ENCODE results near the gene ASB13.

Gene ASB13

GRCh38 chr10:5648494-5649457 is 17.6 kb downstream of the ASB13 start:
- H3K27me3 ChIP-seq (ENCODE audit: low read depth): no peaks in the 10 kb centered on the region
- in situ Hi-C loops (cut with MboI; ENCODE audit: low sequenced_read_pairs): no loop called here
- H3K4me1 ChIP-seq: no peaks in the 10 kb centered on the region
- H3K36me3 ChIP-seq (replicated peaks): peaks cover 5% of the 10 kb centered on the region; the same call in 1 of the 2 replicates
- H3K4me3 ChIP-seq: no peak overlapping the region
- no peak for DNase-seq (ENCODE audit: low spot score in 2 of 2)
- no peaks in the 10 kb centered on the region for H3K9me3 ChIP-seq

GRCh38 chr10:5647507-5648240 is 18.7 kb downstream of the ASB13 start:
- H3K9me3 ChIP-seq: no peaks in the 10 kb centered on the region
- no peak for DNase-seq (ENCODE audit: low spot score in 2 of 2)
- no peaks in the 10 kb centered on the region for H3K4me1 ChIP-seq
- peaks cover 5% of the 10 kb centered on the region; the same call in 1 of the 2 replicates for H3K36me3 ChIP-seq (replicated peaks)
- in situ Hi-C loops (cut with MboI; ENCODE audit: low sequenced_read_pairs): no loop called here
- no peaks in the 10 kb centered on the region for H3K27me3 ChIP-seq (ENCODE audit: low read depth)
- H3K4me3 ChIP-seq: no peak overlapping the region

GRCh38 chr10:5645944-5646617 is 20.3 kb downstream of the ASB13 start:
- in situ Hi-C loops (cut with MboI; ENCODE audit: low sequenced_read_pairs): no loop called here
- Histone ChIP-seq H3K9me3 (no peaks in the 10 kb centered on the region), H3K4me3 (no peak overlapping the region), H3K27me3 (ENCODE audit: low read depth) (no peaks in the 10 kb centered on the region), H3K4me1 (no peaks in the 10 kb centered on the region), H3K36me3 (replicated peaks) (peaks cover 11% of the 10 kb centered on the region; the same call in 1 of the 2 replicates)
- DNase-seq (ENCODE audit: low spot score in 2 of 2): no peak

GRCh38 chr10:5645375-5645774 is 21.0 kb downstream of the ASB13 start:
- in situ Hi-C loops (cut with MboI; ENCODE audit: low sequenced_read_pairs): no loop called here
- H3K27me3 ChIP-seq (ENCODE audit: low read depth): no peaks in the 10 kb centered on the region
- no peaks in the 10 kb centered on the region for H3K4me1 ChIP-seq
- H3K36me3 ChIP-seq (replicated peaks): peaks cover 17% of the 10 kb centered on the region
- no peaks in the 10 kb centered on the region for H3K9me3 ChIP-seq
- H3K4me3 ChIP-seq: no peak overlapping the region
- no peak for DNase-seq (ENCODE audit: low spot score in 2 of 2)

- Histone ChIP-seq H3K36me3 (replicated peaks) (peaks cover 22% of the 10 kb centered on the region), H3K27me3 (ENCODE audit: low read depth) (no peaks in the 10 kb centered on the region), H3K4me3 (no peak overlapping the region), H3K9me3 (no peaks in the 10 kb centered on the region), H3K4me1 (no peaks in the 10 kb centered on the region)
- in situ Hi-C loops (cut with MboI; ENCODE audit: low sequenced_read_pairs): no loop called here
- no peak for DNase-seq (ENCODE audit: low spot score in 2 of 2)
These were observed 21.5 kb downstream of the ASB13 start for GRCh38 chr10:5644930-5645329.

- no peaks in the 10 kb centered on the region for H3K9me3 ChIP-seq
- no peaks in the 10 kb centered on the region for H3K27me3 ChIP-seq (ENCODE audit: low read depth)
- H3K36me3 ChIP-seq (replicated peaks): peaks cover 24% of the 10 kb centered on the region
- no peaks in the 10 kb centered on the region for H3K4me1 ChIP-seq
- in situ Hi-C loops (cut with MboI; ENCODE audit: low sequenced_read_pairs): no loop called here
- no peak overlapping the region for H3K4me3 ChIP-seq
- DNase-seq (ENCODE audit: low spot score in 2 of 2): no peak
These were observed 22.9 kb downstream of the ASB13 start for GRCh38 chr10:5643346-5644067.

GRCh38 chr10:5641501-5641900 is 24.9 kb downstream of the ASB13 start:
- in situ Hi-C loops (cut with MboI; ENCODE audit: low sequenced_read_pairs): no loop called here
- no peaks in the 10 kb centered on the region for H3K4me1 ChIP-seq
- no peaks in the 10 kb centered on the region for H3K9me3 ChIP-seq
- no peaks in the 10 kb centered on the region for H3K27me3 ChIP-seq (ENCODE audit: low read depth)
- H3K4me3 ChIP-seq: no peak overlapping the region
- no peak for DNase-seq (ENCODE audit: low spot score in 2 of 2)
- H3K36me3 ChIP-seq (replicated peaks): peaks cover 24% of the 10 kb centered on the region

- in situ Hi-C loops (cut with MboI; ENCODE audit: low sequenced_read_pairs): no loop called here
- Histone ChIP-seq H3K4me1 (no peaks in the 10 kb centered on the region), H3K27me3 (ENCODE audit: low read depth) (no peaks in the 10 kb centered on the region), H3K36me3 (replicated peaks) (peaks cover 24% of the 10 kb centered on the region), H3K9me3 (no peaks in the 10 kb centered on the region), H3K4me3 (no peak overlapping the region)
- DNase-seq (ENCODE audit: low spot score in 2 of 2): no peak
These were observed 25.9 kb downstream of the ASB13 start for GRCh38 chr10:5640501-5640900.

- Histone ChIP-seq H3K9me3 (no peaks in the 10 kb centered on the region), H3K27me3 (ENCODE audit: low read depth) (no peaks in the 10 kb centered on the region), H3K4me3 (no peak overlapping the region), H3K36me3 (replicated peaks) (peaks cover 24% of the 10 kb centered on the region), H3K4me1 (no peaks in the 10 kb centered on the region)
- in situ Hi-C loops (cut with MboI; ENCODE audit: low sequenced_read_pairs): no loop called here
- no peak for DNase-seq (ENCODE audit: low spot score in 2 of 2)
These were observed 26.4 kb downstream of the ASB13 start for GRCh38 chr10:5640036-5640435.

- Histone ChIP-seq H3K27me3 (ENCODE audit: low read depth) (no peaks in the 10 kb centered on the region), H3K4me3 (no peak overlapping the region), H3K36me3 (replicated peaks) (peaks cover 20% of the 10 kb centered on the region), H3K9me3 (no peaks in the 10 kb centered on the region), H3K4me1 (no peaks in the 10 kb centered on the region)
- in situ Hi-C loops (cut with MboI; ENCODE audit: low sequenced_read_pairs): no loop called here
- DNase-seq (ENCODE audit: low spot score in 2 of 2): no peak
These were observed 27.3 kb downstream of the ASB13 start for GRCh38 chr10:5639066-5639465.

- H3K4me1 ChIP-seq: no peaks in the 10 kb centered on the region
- in situ Hi-C loops (cut with MboI; ENCODE audit: low sequenced_read_pairs): no loop called here
- no peak overlapping the region for H3K4me3 ChIP-seq
- no peaks in the 10 kb centered on the region for H3K9me3 ChIP-seq
- peaks cover 20% of the 10 kb centered on the region for H3K36me3 ChIP-seq (replicated peaks)
- no peak for DNase-seq (ENCODE audit: low spot score in 2 of 2)
- H3K27me3 ChIP-seq (ENCODE audit: low read depth): no peaks in the 10 kb centered on the region
These were observed 27.9 kb downstream of the ASB13 start for GRCh38 chr10:5638494-5638893.

GRCh38 chr10:5634918-5635317 is 31.5 kb downstream of the ASB13 start:
- Histone ChIP-seq H3K4me3 (no peak overlapping the region), H3K9me3 (no peaks in the 10 kb centered on the region), H3K27me3 (ENCODE audit: low read depth) (no peaks in the 10 kb centered on the region), H3K36me3 (replicated peaks) (peaks cover 2% of the 10 kb centered on the region), H3K4me1 (no peaks in the 10 kb centered on the region)
- in situ Hi-C loops (cut with MboI; ENCODE audit: low sequenced_read_pairs): no loop called here
- no peak for DNase-seq (ENCODE audit: low spot score in 2 of 2)

GRCh38 chr10:5633166-5633749 is 33.1 kb downstream of the ASB13 start:
- in situ Hi-C loops (cut with MboI; ENCODE audit: low sequenced_read_pairs): no loop called here
- Histone ChIP-seq H3K4me3 (no peak overlapping the region), H3K27me3 (ENCODE audit: low read depth) (no peaks in the 10 kb centered on the region), H3K9me3 (no peaks in the 10 kb centered on the region), H3K36me3 (replicated peaks) (no peaks in the 10 kb centered on the region), H3K4me1 (no peaks in the 10 kb centered on the region)
- no peak for DNase-seq (ENCODE audit: low spot score in 2 of 2)

Measured in HAP-1 (cell line).